ENCODE data around the gene AFF3.
"Not testable (repeated sequence)": the region's sequence is repeated elsewhere in the genome, so short reads cannot be mapped to it uniquely, and the experiment has no call there.

The AFF3 gene

GRCh38 chr2:99504844-99505584 is 637.4 kb downstream of the AFF3 start:
- no peak for DNase-seq

GRCh38 chr2:99503662-99504416 is 638.6 kb downstream of the AFF3 start:
- not testable (repeated sequence) for DNase-seq

- DNase-seq: no peak
These were observed 646.4 kb downstream of the AFF3 start for GRCh38 chr2:99496021-99496420.

All from CD4-positive, alpha-beta T cell treated with Interleukin-17A for 4 hours (primary cell).